Measurements from ENCODE around the gene RHCG. TPM values are rescaled to one million over a fixed set of nuclear protein-coding genes. Genes with fewer than 3 reads are reported as not detected.

Gene RHCG
- polyA plus RNA-seq, 3 donors, result 1.6 to 4.3 (median 2.0) TPM

GRCh38 chr15:89452330-89452836 is 44.0 kb downstream of the RHCG start:
- DNase-seq (ENCODE audit: extremely low read depth in 1 of 11, low read depth in 9 of 11, low spot score in 4 of 11), result no peak

GRCh38 chr15:89451846-89452245 is 44.5 kb downstream of the RHCG start:
- DNase-seq (ENCODE audit: extremely low read depth in 1 of 11, low read depth in 9 of 11, low spot score in 4 of 11), result no peak

DNA sequence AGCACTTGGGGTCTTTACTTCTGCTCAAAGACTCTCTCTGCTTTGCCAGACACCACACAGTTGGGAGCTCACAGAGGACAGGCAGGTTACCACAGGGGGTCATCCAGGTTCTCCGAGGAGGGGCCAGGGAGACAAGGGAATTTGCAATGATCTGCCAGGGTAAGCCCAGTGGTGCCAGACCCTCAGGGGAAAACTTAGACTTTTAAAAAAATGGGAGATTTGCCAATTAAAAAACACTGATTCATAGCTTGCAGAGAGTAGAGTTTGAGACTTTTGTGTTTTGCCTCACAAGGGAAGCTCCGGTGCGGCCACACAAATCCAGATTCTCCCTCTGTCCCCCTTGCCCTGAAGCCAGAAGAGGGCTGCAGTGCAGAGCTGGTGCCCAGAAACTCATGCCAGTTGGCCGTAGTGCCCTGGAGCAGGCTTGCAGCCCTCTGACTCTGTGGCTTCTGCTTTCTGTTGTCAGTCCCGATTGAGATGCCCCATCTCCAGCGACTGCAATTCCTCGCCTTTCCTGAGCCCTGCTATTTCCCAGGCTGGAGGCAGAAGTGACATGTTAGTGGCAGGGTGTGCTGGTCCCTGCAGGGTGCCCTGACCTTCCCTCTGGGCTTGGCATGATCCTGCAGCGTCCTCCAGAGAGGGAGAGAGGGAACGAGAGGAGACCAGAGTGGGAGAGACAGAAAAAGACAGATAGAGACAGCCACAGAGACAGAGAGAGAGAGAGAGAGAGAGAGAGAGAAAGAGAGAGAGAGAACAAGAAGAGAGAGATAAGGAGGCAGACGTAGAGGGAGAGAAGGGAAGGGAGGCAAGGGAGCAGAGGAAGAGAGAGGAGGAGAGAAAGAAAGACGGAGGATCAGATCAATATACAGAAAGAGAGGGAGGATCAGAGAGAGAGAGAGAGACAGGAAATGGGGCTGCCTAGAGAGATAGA is 46.0 kb downstream of the RHCG start:
- no peak for DNase-seq (ENCODE audit: extremely low read depth in 1 of 11, low read depth in 9 of 11, low spot score in 4 of 11)

DNA sequence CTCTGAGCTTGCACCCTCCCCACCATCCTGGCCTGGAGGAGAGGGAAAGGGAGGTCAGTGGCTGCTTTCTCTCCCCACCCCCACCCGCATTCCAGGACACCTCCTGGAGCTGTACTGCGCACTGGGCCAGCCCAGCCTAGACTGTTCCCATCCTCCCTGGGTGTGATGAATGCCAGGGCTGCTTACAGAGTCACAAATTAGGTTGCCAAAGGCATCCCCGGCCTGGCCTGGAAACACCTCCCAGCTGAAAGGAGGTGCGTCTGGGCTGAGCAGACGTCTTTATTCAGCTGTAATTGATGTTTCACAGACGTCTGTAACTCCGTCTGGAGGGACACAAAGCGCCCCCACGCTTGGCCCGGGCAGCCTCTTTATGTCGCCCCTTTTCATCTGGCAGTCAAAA is 47.6 kb downstream of the RHCG start:
- no peak for DNase-seq (ENCODE audit: extremely low read depth in 1 of 11, low read depth in 9 of 11, low spot score in 4 of 11)

- DNase-seq (ENCODE audit: extremely low read depth in 1 of 11, low read depth in 9 of 11, low spot score in 4 of 11), result no peak
These were observed 48.7 kb downstream of the RHCG start for GRCh38 chr15:89447676-89448075.

GRCh38 chr15:89446255-89446891 is 50.0 kb downstream of the RHCG start:
- no peak for DNase-seq (ENCODE audit: extremely low read depth in 1 of 11, low read depth in 9 of 11, low spot score in 4 of 11)

GRCh38 chr15:89445518-89445917 is 50.9 kb downstream of the RHCG start:
- DNase-seq (ENCODE audit: extremely low read depth in 1 of 11, low read depth in 9 of 11, low spot score in 4 of 11), result no peak

DNA sequence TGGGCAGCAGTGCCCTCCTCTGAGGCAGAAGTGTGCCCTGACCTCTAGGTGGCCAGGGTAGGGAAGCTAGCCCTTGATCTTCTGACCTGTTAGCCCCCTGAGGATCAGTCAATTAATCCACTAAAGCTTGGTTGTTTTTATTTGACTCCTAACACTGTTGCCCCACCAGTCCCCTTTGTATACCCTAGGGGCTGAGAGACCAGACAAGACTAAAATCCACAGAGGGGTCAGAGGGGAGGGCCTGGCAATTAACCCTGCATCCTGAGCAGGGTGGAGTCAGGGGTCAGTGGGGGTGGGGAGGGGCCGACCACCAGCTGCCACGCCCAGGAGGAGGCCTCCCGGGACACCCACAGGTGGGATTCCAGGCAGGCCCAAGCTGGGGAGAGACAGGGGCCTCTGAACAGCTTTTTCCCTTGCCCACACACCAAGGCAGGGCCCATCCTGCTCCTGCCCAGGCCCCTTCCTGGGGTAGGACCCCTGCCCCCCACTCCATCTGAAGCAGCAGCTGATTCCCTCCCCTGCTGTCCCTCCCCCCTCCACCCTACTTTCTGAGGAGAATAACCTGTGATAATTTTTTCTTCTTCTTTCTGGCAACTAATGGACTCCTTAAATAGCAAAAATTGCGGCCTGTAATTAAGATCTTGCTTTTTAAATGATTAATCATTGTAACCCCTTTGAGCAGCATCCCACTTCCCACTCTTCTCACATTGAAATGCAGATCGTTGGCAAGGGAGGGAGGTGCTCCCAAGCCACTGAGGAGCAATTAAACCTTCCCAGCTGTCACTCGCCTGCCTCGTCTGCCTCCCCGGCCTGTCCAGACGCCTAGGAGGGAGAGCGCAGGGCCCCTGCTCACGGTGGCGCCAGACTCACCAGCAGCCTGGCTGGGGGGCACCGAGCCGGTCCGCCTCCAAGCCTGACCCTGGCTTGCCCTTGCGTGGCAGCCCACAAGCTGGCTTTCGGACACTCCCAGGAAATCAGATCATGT is 51.9 kb downstream of the RHCG start:
- DNase-seq (ENCODE audit: extremely low read depth in 1 of 11, low read depth in 9 of 11, low spot score in 4 of 11), result no peak

DNA sequence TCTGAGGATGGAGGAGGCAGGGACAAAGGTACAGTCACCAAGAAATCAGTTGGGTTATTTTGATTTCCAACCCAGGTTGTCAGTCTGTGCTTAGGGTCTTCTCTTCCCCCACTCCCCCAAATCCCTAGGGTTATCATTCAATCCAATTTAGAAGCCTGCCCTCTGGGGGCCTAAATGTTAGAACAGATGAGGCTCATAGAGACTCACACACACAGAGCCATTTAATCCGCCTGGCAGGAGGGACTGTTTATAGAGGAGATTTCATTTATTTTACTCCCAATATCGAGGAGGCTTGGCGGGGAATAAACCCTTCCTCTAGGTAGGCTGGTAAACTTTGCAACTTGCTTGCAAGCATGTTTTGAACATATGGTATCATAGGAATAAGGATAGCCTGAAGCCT is 52.8 kb downstream of the RHCG start:
- DNase-seq (ENCODE audit: extremely low read depth in 1 of 11, low read depth in 9 of 11, low spot score in 4 of 11), result no peak

- peak in 3 of 11 donors; percentile 13 to 23 (median 16) for DNase-seq (ENCODE audit: extremely low read depth in 1 of 11, low read depth in 9 of 11, low spot score in 4 of 11)
These were observed 53.6 kb downstream of the RHCG start for GRCh38 chr15:89442671-89443307.

DNA sequence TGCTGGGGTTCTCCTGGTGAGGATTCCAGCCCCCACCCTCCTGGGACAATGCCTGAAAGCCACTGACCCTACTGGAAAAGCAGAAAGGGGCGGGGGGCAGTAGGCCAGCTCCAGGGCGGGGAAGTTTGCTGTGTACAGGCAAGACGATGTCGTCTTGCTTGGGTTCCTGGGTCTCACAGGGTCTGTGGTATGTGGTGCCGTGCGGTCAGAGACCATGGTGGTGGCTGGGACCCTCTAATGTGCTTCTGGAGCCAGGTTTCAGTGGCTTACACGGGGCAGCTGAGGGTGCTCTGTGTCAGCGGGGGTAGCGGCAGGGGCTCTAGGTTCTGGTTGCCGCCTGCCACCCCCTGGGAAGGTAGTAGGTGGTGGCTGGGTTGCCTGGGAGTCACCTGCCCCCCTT is 54.2 kb downstream of the RHCG start:
- DNase-seq (ENCODE audit: extremely low read depth in 1 of 11, low read depth in 9 of 11, low spot score in 4 of 11), result no peak

DNA sequence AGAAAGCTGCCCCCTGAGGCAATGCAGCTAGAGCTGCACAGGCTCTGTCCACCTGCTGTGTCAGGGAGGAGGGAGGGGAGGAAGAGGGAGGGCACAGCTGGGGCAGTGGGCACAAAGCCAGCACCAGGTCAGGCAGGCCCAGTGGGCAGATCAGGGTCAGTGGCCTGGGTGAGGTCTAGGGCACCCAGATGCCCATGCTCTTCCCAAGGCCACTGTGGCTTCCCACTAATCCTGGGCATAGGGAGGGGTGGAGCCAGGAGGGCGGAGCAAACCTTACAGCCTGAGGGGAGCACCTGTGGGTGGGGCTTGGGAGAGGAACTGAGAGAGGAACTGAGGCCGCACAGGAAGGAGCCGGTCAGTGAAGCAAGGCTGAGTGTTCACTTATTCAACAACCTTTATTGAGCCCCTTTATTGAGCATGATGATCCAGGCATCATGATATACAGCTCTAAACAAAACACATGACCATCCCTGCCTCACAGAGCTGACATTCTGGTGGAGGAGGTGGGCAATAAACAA is 55.0 kb downstream of the RHCG start:
- no peak for DNase-seq (ENCODE audit: extremely low read depth in 1 of 11, low read depth in 9 of 11, low spot score in 4 of 11)

- DNase-seq (ENCODE audit: extremely low read depth in 1 of 11, low read depth in 9 of 11, low spot score in 4 of 11), result no peak
These were observed 56.6 kb downstream of the RHCG start for GRCh38 chr15:89439764-89440163.

DNA sequence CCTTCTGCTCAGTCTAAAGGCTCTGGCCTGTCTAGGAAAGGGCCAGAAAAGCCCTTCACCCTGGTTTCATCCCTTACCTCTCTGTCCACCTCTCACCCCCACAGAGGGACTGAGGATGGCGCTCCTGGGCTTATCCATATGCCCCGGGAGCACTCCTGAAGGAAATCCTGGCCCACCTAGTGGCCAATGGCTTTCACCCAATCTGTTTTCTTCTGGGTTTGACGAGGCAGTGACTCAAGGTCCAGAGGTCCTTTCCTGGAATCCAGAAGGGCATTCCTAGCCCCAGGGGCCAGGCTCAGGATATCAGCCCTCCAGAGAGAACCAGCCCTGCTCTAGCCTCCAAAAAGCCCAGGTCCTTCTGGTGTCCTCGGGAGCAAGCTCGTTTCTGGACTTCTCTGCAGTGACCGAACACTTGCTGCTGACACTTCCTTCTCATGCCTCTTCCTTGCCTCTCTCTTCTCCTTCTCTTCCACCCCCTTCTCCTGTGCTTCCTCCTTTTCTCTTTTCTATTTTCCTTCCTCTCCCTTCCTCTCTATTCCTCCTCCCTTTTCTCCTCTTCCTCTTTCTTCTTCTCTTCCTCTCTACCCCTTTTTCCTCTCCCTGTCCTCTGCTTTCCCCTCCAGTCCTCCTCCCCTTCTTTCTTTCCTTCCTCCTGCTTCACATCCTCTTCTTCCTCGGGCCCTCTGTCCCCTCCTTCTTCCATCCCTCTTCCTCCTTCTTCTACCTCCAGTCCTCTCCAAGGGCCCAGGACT is 59.6 kb downstream of the RHCG start:
- no peak for DNase-seq (ENCODE audit: extremely low read depth in 1 of 11, low read depth in 9 of 11, low spot score in 4 of 11)

GRCh38 chr15:89435362-89435761 is 61.0 kb downstream of the RHCG start:
- DNase-seq (ENCODE audit: extremely low read depth in 1 of 11, low read depth in 9 of 11, low spot score in 4 of 11), result no peak

DNA sequence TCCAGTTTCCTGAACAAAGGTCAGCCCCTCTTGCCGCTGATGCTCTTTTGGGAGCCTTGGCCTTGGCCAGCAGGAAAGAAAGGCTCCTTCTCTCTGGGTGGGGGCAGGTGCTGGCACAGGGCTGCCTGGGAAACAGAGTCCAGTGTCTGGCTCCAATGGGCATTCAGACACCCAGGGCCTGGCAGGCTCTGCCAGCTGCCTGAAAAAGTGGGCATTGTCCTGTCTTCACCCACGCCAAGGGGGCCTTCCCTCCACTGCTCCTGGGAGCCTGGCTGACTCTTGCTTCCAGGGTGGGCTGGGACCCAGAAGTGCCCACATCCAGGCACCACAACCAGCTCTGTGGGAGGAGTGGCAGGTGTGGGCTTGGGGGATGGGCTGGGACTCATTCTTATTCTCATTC is 62.7 kb downstream of the RHCG start:
- no peak for DNase-seq (ENCODE audit: extremely low read depth in 1 of 11, low read depth in 9 of 11, low spot score in 4 of 11)

DNA sequence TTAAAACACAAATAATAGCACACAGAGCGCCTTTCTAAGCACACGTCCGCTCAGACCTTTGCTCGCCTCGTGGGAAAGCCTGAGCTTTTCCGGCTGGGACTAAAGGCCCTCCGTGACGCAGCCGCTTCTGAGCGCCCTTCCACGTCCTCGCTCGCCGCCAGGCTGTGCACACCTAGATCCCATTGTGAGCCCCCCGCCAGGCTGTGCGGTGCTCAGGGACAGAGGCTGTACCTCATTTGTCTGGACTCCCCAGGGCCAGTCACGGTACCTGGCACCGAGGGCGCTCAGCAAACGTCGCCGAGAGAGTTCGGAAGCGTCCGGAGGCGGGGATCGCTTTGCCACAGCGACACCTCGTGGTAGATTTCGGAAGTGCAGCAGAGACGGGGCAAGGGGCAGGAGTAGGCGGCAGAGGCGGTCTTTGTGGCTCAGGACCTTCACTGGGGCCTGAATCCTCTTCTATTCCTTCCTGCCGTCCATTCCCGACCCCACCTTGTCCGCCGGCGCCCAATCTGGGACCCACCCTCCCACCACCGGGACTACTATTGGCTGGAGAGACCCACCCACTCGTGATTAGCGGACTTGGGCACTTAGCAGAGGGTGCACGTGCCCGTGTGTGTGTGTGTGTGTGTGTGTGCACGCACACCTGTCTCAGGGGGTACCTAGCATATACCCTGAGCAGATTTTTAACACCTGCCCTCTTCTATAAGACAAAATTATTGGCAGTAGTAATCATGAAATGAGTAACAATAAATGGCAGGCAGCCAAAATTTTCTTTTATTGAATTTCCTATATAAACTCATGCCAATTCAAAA is 65.6 kb downstream of the RHCG start:
- peak in 10 of 11 donors; percentile 44 to 83 (median 66) for DNase-seq (ENCODE audit: extremely low read depth in 1 of 11, low read depth in 9 of 11, low spot score in 4 of 11)

Measured in renal cortex interstitium (tissue), 11 donors.